Neural progenitor cell (in vitro differentiated cells): Measurements from ENCODE around the gene PPP3R1. TPM values are rescaled to one million over a fixed set of nuclear protein-coding genes. Genes with fewer than 3 reads are reported as not detected.

Experiments used
- DNase-seq: peaks from one replicate; pipeline ENCODE4 v3.0.0-alpha.2; 2016; ENCODE audit warnings: low spot score
- H2AFZ ChIP-seq: fragments of 200-600 bp; sonication (generic); replicated peaks from 2 replicates; pipeline ENCODE4 v1.6.1; 2016; ENCODE audit warnings: antibody characterized with exemption
- H3F3A ChIP-seq: fragments of 200-600 bp; sonication (generic); 2 replicates; pipeline ENCODE4 v1.6.1; 2016; ENCODE audit warnings: antibody characterized with exemption, low read depth
- H3K27ac ChIP-seq: fragments of 200-600 bp; sonication (generic); 2 replicates; pipeline ENCODE4 v1.5.1; 2016; ENCODE audit warnings: mild to moderate bottlenecking
- H3K27me3 ChIP-seq: fragments of 200-600 bp; sonication (generic); 2 replicates; pipeline ENCODE4 v1.6.1; 2016; ENCODE audit warnings: mild to moderate bottlenecking, moderate library complexity
- H3K36me3 ChIP-seq: fragments of 200-600 bp; sonication (generic); 2 replicates; pipeline ENCODE4 v1.5.1; 2016
- H3K4me1 ChIP-seq: fragments of 200-600 bp; sonication (generic); 2 replicates; pipeline ENCODE4 v1.6.1; 2016; ENCODE audit warnings: mixed run types
- H3K4me2 ChIP-seq: fragments of 200-600 bp; sonication (generic); 2 replicates; pipeline ENCODE4 v1.6.1; 2016
- H3K4me3 ChIP-seq: fragments of 200-600 bp; sonication (generic); 2 replicates; pipeline ENCODE4 v1.5.1; 2016
- H3K79me2 ChIP-seq: fragments of 200-600 bp; sonication (generic); 2 replicates; pipeline ENCODE4 v1.6.1; 2016; ENCODE audit warnings: low read depth
- H3K9ac ChIP-seq: fragments of 200-600 bp; sonication (generic); 2 replicates; pipeline ENCODE4 v1.6.1; 2016
- H3K9me3 ChIP-seq: fragments of 200-600 bp; sonication (generic); 2 replicates; pipeline ENCODE4 v1.5.1; 2016; ENCODE audit warnings: low read depth
- H4K20me1 ChIP-seq: fragments of 200-600 bp; sonication (generic); 2 replicates; pipeline ENCODE4 v1.6.1; 2016; ENCODE audit warnings: low read depth
- H3K27ac Mint-ChIP-seq: 3 replicates; pipeline ENCODE4 v1.8.0; 2021; ENCODE audit warnings: mixed read lengths
- H3K27me3 Mint-ChIP-seq: 2 replicates; pipeline ENCODE4 v1.8.0; 2022; ENCODE audit warnings: low read depth, mild to moderate bottlenecking, inconsistent platforms, moderate library complexity, mixed read lengths; ENCODE audit not compliant: insufficient read depth
- H3K36me3 Mint-ChIP-seq: 3 replicates; pipeline ENCODE4 v1.8.0; 2021; ENCODE audit warnings: mixed read lengths
- H3K4me1 Mint-ChIP-seq: 3 replicates; pipeline ENCODE4 v1.8.0; 2021; ENCODE audit warnings: mixed read lengths
- H3K4me3 Mint-ChIP-seq: 3 replicates; pipeline ENCODE4 v1.8.0; 2021; ENCODE audit warnings: mild to moderate bottlenecking, moderate library complexity, mixed read lengths
- H3K9me3 Mint-ChIP-seq: 3 replicates; pipeline ENCODE4 v1.8.0; 2020; ENCODE audit warnings: mixed read lengths
- EZH2 ChIP-seq: fragments of 200-600 bp; sonication (generic); IDR thresholded peaks from 2 replicates; pipeline ENCODE4 v1.6.1; 2017; ENCODE audit warnings: antibody characterized with exemption, mild to moderate bottlenecking, moderate library complexity
- EZH2phosphoT487 ChIP-seq: fragments of 200-600 bp; sonication (generic); IDR thresholded peaks from 2 replicates; pipeline ENCODE4 v1.6.1; 2017; ENCODE audit warnings: antibody characterized with exemption
- total RNA-seq: library from RNA; depleted of rRNA; stranded (reverse); fragments of >200 nt; gene quantifications from 2 replicates; pipeline ENCODE4 v1.2.3, GENCODE V29; 2015; ENCODE audit warnings: low replicate concordance
- TF ChIP-seq, protein P1 (sequence below): fragments of 200-600 bp; sonication (generic); IDR thresholded peaks from 2 replicates; pipeline ENCODE4 v1.5.1; 2017; ENCODE audit warnings: antibody characterized with exemption, mild to moderate bottlenecking

PPP3R1 gene
- total RNA-seq, 1 donor from 2014 or later = 41.4 TPM

DNA sequence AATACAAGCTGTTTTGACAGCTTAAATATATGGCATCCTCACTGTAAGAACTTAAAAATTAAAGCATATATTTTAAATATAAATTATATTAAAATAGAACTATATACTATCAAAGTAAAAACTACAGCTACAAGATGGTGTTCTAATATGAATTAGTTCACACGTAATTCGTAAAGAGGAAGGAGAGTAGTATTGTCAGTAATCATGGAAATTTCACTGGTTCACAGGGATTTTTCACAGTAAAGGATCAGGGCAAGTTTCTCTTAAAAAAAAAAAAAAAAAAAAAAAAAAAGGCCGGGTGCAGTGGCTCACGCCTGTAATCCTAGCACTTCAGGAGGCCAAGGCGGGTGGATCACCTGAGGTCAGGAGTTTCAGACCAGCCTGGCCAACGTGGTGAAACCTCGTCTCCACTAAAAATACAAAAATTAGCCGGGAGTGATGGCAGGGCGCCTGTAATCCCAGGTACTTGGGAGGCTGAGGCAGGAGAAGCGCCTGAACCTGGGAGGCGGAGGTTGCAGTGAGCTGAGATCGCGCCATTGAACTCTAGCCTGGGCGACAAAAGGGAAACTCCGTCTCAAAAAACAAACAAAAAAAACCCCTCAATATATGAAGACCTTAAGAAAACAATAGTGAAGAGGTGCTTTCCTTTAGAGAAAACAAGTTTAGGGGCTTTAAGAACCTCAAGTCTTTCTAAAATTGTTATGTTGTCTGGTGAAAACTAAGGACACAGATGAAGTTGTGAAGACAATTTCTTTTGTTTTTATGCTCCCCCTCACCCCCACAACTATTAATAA, 62.1 kb downstream of the PPP3R1 start:
- H3K4me2 ChIP-seq = no peak overlapping the region
- H3K79me2 ChIP-seq = peaks cover 77% of the 10 kb centered on the region
- peaks cover 24% of the 10 kb centered on the region for H3F3A ChIP-seq
- TF ChIP-seq, protein P1, sequence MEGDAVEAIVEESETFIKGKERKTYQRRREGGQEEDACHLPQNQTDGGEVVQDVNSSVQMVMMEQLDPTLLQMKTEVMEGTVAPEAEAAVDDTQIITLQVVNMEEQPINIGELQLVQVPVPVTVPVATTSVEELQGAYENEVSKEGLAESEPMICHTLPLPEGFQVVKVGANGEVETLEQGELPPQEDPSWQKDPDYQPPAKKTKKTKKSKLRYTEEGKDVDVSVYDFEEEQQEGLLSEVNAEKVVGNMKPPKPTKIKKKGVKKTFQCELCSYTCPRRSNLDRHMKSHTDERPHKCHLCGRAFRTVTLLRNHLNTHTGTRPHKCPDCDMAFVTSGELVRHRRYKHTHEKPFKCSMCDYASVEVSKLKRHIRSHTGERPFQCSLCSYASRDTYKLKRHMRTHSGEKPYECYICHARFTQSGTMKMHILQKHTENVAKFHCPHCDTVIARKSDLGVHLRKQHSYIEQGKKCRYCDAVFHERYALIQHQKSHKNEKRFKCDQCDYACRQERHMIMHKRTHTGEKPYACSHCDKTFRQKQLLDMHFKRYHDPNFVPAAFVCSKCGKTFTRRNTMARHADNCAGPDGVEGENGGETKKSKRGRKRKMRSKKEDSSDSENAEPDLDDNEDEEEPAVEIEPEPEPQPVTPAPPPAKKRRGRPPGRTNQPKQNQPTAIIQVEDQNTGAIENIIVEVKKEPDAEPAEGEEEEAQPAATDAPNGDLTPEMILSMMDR = no peak
- TF ChIP-seq EZH2phosphoT487 = no peak
- TF ChIP-seq EZH2 = no peak
- no peaks in the 10 kb centered on the region for H3K27me3 ChIP-seq
- H3K4me3 ChIP-seq = no peak overlapping the region
- H3K9ac ChIP-seq = no peak overlapping the region
- H3K4me1 ChIP-seq = no peaks in the 10 kb centered on the region
- Mint-ChIP-seq H3K27ac (no peak overlapping the region), H3K36me3 (peaks cover 5% of the 10 kb centered on the region), H3K9me3 (no peaks in the 10 kb centered on the region), H3K4me1 (no peaks in the 10 kb centered on the region), H3K27me3 (no peaks in the 10 kb centered on the region), H3K4me3 (no peak overlapping the region)
- H3K27ac ChIP-seq = no peak overlapping the region
- no peaks in the 10 kb centered on the region for H3K9me3 ChIP-seq
- no peak for DNase-seq
- H3K36me3 ChIP-seq = no peaks in the 10 kb centered on the region
- H2AFZ ChIP-seq = no peak overlapping the region
- peaks cover 61% of the 10 kb centered on the region for H4K20me1 ChIP-seq

DNA sequence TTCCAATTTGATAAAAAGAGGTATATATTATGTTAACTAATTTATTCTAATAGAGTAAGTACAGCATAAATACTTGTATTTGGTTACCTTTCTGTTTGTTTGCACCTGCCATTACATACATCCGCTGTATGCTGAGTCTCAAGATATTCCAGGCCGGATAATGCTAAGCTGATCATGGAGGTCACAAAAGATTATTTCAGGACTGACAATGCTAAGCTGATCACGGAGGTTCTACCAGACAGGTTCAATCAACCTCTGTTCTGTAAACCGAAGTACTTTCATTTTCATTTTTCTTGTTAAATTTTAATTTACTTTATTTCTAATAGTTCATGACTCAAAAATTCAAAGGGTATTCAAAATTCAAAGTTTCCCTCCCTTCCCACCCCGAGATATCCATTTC, 63.5 kb downstream of the PPP3R1 start:
- H3K4me3 Mint-ChIP-seq = no peak overlapping the region

DNA sequence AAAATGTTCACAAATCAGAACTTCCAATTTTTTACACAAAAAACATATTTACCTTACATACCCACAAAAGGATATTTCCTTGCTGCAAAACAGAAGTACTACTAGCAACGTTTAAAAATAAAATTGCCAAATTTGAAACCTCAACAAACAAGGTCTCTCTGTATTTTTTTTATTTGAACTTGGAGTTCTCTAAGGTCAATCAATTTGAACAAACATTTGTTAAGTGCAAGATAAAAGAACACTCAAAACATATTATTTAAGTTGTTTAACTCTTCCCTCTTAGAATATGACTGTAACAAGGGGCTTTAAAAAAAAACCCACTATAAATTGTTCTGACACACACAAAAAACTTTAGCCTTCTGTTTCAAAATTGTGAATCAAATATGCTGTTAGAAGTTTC, 65.0 kb downstream of the PPP3R1 start:
- Mint-ChIP-seq H3K27me3 (no peaks in the 10 kb centered on the region), H3K9me3 (no peaks in the 10 kb centered on the region), H3K36me3 (peaks cover 11% of the 10 kb centered on the region), H3K4me3 (no peak overlapping the region), H3K27ac (no peak overlapping the region), H3K4me1 (no peaks in the 10 kb centered on the region)
- no peak overlapping the region for H3K9ac ChIP-seq
- no peak for DNase-seq
- no peaks in the 10 kb centered on the region for H3K27me3 ChIP-seq
- H2AFZ ChIP-seq = no peak overlapping the region
- no peaks in the 10 kb centered on the region for H3K9me3 ChIP-seq
- TF ChIP-seq, protein P1 = no peak
- no peak for TF ChIP-seq EZH2phosphoT487
- no peak for TF ChIP-seq EZH2
- peaks cover 24% of the 10 kb centered on the region for H3F3A ChIP-seq
- no peaks in the 10 kb centered on the region for H3K4me1 ChIP-seq
- no peak overlapping the region for H3K4me3 ChIP-seq
- H3K4me2 ChIP-seq = no peak overlapping the region
- H3K36me3 ChIP-seq = no peaks in the 10 kb centered on the region
- H3K27ac ChIP-seq = no peak overlapping the region
- peaks cover 61% of the 10 kb centered on the region for H3K79me2 ChIP-seq
- peaks cover 41% of the 10 kb centered on the region for H4K20me1 ChIP-seq

More for the DNA sequence above, 63.5 kb downstream of the PPP3R1 start:
- Histone ChIP-seq H3K79me2 (peaks cover 76% of the 10 kb centered on the region), H3K36me3 (no peaks in the 10 kb centered on the region), H3K9me3 (no peaks in the 10 kb centered on the region), H3K4me2 (no peak overlapping the region), H4K20me1 (peaks cover 49% of the 10 kb centered on the region), H3F3A (peaks cover 24% of the 10 kb centered on the region), H2AFZ (no peak overlapping the region), H3K27me3 (no peaks in the 10 kb centered on the region), H3K9ac (no peak overlapping the region), H3K4me3 (no peak overlapping the region), H3K4me1 (no peaks in the 10 kb centered on the region), H3K27ac (no peak overlapping the region)
- DNase-seq = no peak
- TF ChIP-seq EZH2 = no peak
- Mint-ChIP-seq H3K9me3 (no peaks in the 10 kb centered on the region), H3K4me1 (no peaks in the 10 kb centered on the region), H3K27me3 (no peaks in the 10 kb centered on the region), H3K36me3 (peaks cover 5% of the 10 kb centered on the region), H3K27ac (no peak overlapping the region)

DNA sequence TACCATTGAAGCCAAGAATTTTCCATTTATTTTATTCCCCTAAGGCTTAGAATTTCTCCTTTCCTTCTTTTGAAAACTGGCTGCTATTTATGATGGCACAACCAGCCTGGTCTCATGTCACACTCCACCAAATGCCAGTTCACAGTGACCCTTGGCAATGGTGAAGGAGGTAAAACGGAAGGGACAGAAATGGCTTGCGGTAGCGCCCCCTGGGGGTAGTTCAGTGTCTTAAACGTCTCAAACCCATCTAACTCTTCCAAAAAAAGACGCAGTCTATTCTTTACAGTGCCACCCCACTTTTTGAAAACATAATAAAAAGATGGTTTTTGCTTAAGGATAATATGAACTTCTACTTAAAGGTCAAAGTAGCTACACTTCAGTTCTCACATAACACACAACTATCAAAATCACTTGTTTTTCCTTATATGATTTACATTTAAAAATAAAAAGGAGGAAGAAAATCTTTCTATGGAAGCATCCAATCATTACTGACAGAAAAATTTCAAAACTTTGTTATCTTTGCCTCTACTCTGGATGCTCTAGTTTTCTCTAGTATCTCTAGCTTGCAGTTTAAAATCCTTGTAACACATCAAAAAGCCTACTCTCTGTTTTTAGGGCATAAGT, 66.7 kb downstream of the PPP3R1 start:
- Mint-ChIP-seq H3K9me3 (no peaks in the 10 kb centered on the region), H3K27me3 (no peaks in the 10 kb centered on the region), H3K36me3 (peaks cover 16% of the 10 kb centered on the region), H3K4me1 (no peaks in the 10 kb centered on the region), H3K4me3 (no peak overlapping the region), H3K27ac (no peak overlapping the region)
- Histone ChIP-seq H3K27me3 (no peaks in the 10 kb centered on the region), H3K79me2 (peaks cover 45% of the 10 kb centered on the region), H3K36me3 (no peaks in the 10 kb centered on the region), H3K4me1 (no peaks in the 10 kb centered on the region), H3K27ac (no peak overlapping the region), H4K20me1 (peaks cover 24% of the 10 kb centered on the region), H2AFZ (no peak overlapping the region), H3F3A (peaks cover 24% of the 10 kb centered on the region), H3K4me2 (no peak overlapping the region), H3K9ac (no peak overlapping the region), H3K9me3 (no peaks in the 10 kb centered on the region), H3K4me3 (no peak overlapping the region)
- TF ChIP-seq EZH2 = no peak
- TF ChIP-seq, protein P1 = peak; percentile 87
- peak; percentile 82 for DNase-seq
